ENCODE results near the gene MAMDC4. TPM values are rescaled to one million over a fixed set of nuclear protein-coding genes. Genes with fewer than 3 reads are reported as not detected.

MAMDC4 gene
- total RNA-seq, 1 experiment from 2014 or later: 6.3 TPM

DNA sequence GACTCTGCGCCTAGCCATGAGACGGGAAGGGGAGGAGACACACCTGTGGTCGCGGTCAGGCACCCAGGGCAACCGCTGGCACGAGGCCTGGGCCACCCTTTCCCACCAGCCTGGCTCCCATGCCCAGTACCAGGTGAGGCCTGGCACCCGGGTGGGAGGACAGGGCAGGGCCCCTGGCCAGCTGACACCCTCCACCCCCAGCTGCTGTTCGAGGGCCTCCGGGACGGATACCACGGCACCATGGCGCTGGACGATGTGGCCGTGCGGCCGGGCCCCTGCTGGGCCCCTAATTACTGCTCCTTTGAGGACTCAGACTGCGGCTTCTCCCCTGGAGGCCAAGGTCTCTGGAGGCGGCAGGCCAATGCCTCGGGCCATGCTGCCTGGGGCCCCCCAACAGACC lies 5.0 kb downstream of the MAMDC4 start:
- ATAC-seq (no peak), DNase-seq (ENCODE audit: low read depth, low spot score) (no peak)
- intact Hi-C loops (cut with micrococcal nuclease; ENCODE audit: unreplicated experiment) (no loop called here), in situ Hi-C loops (cut with HindIII; ENCODE audit: low pct_unique_long_range_greater_than_20kb, low sequenced_read_pairs) (no loop called here)
- Histone ChIP-seq H3K36me3 (ENCODE audit: control insufficient read depth, insufficient read depth, low read length) (no peaks in the 10 kb centered on the region), H3K4me3 (ENCODE audit: low read depth in 2 of 2, low read length in 2 of 2) (no peak overlapping the region), H3K27me3 (ENCODE audit: control insufficient read depth, insufficient read depth, low read length) (no peaks in the 10 kb centered on the region), H3K27ac (ENCODE audit: low read length) (no peak overlapping the region), H3K4me1 (ENCODE audit: control insufficient read depth, insufficient read depth, low read length) (peaks cover 34% of the 10 kb centered on the region), H3K9me3 (ENCODE audit: control insufficient read depth, insufficient read depth, low read depth, low read length) (no peaks in the 10 kb centered on the region)
- TF ChIP-seq, protein P1, sequence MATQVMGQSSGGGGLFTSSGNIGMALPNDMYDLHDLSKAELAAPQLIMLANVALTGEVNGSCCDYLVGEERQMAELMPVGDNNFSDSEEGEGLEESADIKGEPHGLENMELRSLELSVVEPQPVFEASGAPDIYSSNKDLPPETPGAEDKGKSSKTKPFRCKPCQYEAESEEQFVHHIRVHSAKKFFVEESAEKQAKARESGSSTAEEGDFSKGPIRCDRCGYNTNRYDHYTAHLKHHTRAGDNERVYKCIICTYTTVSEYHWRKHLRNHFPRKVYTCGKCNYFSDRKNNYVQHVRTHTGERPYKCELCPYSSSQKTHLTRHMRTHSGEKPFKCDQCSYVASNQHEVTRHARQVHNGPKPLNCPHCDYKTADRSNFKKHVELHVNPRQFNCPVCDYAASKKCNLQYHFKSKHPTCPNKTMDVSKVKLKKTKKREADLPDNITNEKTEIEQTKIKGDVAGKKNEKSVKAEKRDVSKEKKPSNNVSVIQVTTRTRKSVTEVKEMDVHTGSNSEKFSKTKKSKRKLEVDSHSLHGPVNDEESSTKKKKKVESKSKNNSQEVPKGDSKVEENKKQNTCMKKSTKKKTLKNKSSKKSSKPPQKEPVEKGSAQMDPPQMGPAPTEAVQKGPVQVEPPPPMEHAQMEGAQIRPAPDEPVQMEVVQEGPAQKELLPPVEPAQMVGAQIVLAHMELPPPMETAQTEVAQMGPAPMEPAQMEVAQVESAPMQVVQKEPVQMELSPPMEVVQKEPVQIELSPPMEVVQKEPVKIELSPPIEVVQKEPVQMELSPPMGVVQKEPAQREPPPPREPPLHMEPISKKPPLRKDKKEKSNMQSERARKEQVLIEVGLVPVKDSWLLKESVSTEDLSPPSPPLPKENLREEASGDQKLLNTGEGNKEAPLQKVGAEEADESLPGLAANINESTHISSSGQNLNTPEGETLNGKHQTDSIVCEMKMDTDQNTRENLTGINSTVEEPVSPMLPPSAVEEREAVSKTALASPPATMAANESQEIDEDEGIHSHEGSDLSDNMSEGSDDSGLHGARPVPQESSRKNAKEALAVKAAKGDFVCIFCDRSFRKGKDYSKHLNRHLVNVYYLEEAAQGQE (IDR thresholded peaks at IDR 0.05; ENCODE audit: insufficient read depth in 1 of 2, low read depth in 2 of 2, low read length in 1 of 2): no peak
- TF ChIP-seq, protein P2, sequence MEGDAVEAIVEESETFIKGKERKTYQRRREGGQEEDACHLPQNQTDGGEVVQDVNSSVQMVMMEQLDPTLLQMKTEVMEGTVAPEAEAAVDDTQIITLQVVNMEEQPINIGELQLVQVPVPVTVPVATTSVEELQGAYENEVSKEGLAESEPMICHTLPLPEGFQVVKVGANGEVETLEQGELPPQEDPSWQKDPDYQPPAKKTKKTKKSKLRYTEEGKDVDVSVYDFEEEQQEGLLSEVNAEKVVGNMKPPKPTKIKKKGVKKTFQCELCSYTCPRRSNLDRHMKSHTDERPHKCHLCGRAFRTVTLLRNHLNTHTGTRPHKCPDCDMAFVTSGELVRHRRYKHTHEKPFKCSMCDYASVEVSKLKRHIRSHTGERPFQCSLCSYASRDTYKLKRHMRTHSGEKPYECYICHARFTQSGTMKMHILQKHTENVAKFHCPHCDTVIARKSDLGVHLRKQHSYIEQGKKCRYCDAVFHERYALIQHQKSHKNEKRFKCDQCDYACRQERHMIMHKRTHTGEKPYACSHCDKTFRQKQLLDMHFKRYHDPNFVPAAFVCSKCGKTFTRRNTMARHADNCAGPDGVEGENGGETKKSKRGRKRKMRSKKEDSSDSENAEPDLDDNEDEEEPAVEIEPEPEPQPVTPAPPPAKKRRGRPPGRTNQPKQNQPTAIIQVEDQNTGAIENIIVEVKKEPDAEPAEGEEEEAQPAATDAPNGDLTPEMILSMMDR (IDR thresholded peaks at IDR 0.05): no peak
- TF ChIP-seq POLR2AphosphoS5 (IDR thresholded peaks at IDR 0.05; ENCODE audit: low read depth, low read length): no peak
- ChIA-PET POLR2A (no interaction called here), CTCF (no interaction called here)
- BruUV-seq (replicated peaks): no TSS peak

- Histone ChIP-seq H3K36me3 (ENCODE audit: control insufficient read depth, insufficient read depth, low read length) (no peaks in the 10 kb centered on the region), H3K27me3 (ENCODE audit: control insufficient read depth, insufficient read depth, low read length) (no peaks in the 10 kb centered on the region), H3K9me3 (ENCODE audit: control insufficient read depth, insufficient read depth, low read depth, low read length) (no peaks in the 10 kb centered on the region), H3K27ac (ENCODE audit: low read length) (no peak overlapping the region), H3K4me1 (ENCODE audit: control insufficient read depth, insufficient read depth, low read length) (peaks cover 33% of the 10 kb centered on the region), H3K4me3 (ENCODE audit: low read depth in 2 of 2, low read length in 2 of 2) (no peak overlapping the region)
- in situ Hi-C loops (cut with HindIII; ENCODE audit: low pct_unique_long_range_greater_than_20kb, low sequenced_read_pairs) (no loop called here), intact Hi-C loops (cut with micrococcal nuclease; ENCODE audit: unreplicated experiment) (no loop called here)
- no peak for DNase-seq (ENCODE audit: low read depth, low spot score)
- ChIA-PET CTCF (no interaction called here), POLR2A (no interaction called here)
- TF ChIP-seq SIN3A (IDR thresholded peaks at IDR 0.05; ENCODE audit: borderline replicate concordance, insufficient read depth, low read depth, low read length) (no peak), TCF7L2 (IDR thresholded peaks at IDR 0.05; ENCODE audit: low read depth, low read length) (no peak), POLR2AphosphoS5 (IDR thresholded peaks at IDR 0.05; ENCODE audit: low read depth, low read length) (0 out of 2 replicates have a peak, but pooled peaks have one; percentile 20)
- TF ChIP-seq, protein P2 (IDR thresholded peaks at IDR 0.05): no peak
- TF ChIP-seq, protein P1 (IDR thresholded peaks at IDR 0.05; ENCODE audit: insufficient read depth in 1 of 2, low read depth in 2 of 2, low read length in 1 of 2): no peak
- no peak for ATAC-seq
- BruUV-seq (replicated peaks): no TSS peak
Observed at GRCh38 chr9:136857581-136858412, 5.7 kb downstream of the MAMDC4 start.
